COLO668 (cell line): ENCODE results near the gene TMEM204.
A peak's percentile ranks its signal among the peaks of the same experiment; 100 is the strongest.

ENCODE experiments used
- DNase-seq: peaks from one replicate; lab custom pipeline; 2025; ENCODE audit not compliant: unreplicated experiment; lab: John Stamatoyannopoulos, UW

Gene TMEM204

DNA sequence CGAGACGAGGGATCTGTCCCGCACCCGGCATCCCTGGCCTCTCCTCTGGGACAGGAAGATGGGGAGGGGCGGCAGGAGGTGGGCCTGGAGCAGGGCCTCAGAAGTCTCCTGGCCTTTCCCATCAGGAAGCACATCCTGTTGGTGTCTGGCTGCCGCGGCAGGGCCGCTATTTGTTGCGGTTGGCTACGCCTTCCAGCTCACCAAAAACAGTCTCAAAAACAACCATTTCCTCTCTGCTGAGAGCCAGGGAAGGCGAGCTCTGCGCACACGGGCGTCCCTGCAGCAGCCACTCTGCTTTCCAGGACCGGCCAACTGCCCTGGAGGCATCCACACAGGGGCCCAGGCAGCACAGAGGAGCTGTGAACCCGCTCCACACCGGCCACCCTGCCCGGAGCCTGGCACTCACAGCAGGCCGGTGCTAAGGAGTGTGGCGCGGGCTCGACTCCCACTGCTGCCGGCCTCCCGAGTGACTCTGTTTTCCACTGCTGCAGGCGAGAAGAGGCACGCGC, at the start of gene TMEM204:
Gene TMEM204 (plus strand): TSS at position 224 of the 509 bp plus-strand sequence. CDS start 610 bp downstream, outside the sequence.
- no peak for DNase-seq

- DNase-seq, result no peak
Observed at GRCh38 chr16:1485847-1486496, 47.5 kb upstream of the TMEM204 start.

- DNase-seq, result no peak
Observed at GRCh38 chr16:1486551-1487390, 46.7 kb upstream of the TMEM204 start.

- DNase-seq, result no peak
Observed at GRCh38 chr16:1487395-1488053, 45.9 kb upstream of the TMEM204 start.

GRCh38 chr16:1488054-1488601, 45.3 kb upstream of the TMEM204 start:
- no peak for DNase-seq

GRCh38 chr16:1488619-1489018, 44.8 kb upstream of the TMEM204 start, which contains the start of gene PTX4:
TSS of gene PTX4 (minus strand) at chr16:1488944. CDS start at chr16:1488909, 35 bp downstream.
- DNase-seq, result no peak

GRCh38 chr16:1489077-1489476, 44.4 kb upstream of the TMEM204 start:
- no peak for DNase-seq

DNA sequence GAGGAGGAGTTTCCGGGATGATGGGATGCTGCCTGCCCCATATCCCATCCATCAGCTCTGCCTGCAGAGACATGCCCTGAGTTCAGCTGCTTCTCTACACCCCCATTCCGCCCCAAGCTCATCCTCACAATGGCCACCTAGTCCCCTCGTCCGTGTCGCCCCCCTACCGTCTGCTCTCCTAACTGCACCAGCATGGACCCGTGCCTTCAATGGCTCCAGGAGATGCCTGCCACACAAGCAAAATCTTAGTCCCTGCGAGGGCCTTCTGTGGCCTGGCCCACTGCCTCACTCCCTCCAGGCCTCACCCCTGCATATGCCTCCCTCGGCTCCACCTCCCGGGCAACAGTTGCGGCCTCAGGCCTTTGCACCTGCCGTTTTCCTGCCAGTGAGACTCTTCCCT, 42.1 kb upstream of the TMEM204 start:
- DNase-seq, result peak; percentile 48

- DNase-seq, result no peak
Observed at GRCh38 chr16:1492082-1492922, 41.2 kb upstream of the TMEM204 start.

DNA sequence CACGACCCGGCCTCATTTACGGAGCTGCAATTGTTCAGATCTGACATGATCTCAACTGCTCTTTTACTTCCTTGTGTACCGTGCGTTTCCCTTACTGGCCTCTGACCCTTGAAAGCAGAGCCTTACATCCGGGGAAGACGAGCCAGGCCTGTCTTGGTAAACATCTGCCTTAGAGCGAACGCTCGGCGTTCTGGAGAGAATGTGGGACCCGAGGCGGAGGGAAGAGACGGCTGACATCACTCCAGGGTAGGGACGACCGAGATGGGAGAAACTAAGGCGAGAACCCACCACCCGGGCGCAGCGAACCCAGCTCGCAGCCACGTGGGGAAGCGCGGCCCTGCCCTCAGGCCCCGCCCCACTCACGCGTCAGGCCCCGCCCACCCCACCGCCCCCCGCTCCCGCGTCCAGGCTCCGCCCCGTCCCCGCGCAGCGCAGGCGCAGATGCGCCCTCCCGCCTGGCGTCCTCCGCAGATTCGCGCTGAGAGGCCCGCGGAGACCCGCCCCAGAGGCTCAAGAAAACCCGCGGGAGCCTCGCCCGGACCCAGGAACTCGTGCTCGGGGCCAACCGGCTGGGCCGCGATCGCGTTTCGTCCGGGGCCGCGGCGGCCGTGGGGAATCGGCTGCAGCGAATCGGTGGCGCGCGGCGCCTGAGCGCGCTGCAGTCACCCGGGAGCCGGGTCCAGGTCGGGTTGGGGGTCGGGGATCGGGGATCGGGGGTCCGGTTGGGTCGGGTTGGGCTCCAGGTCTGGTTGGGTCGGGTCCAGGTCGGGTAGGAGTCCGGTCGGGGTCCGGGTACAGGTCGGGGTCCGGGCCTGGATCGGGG, 40.3 kb upstream of the TMEM204 start, which contains the start of gene TELO2:
Gene TELO2 (plus strand): TSS at position 438 of the 823 bp plus-strand sequence. CDS start 922 bp downstream, outside the sequence.
- peak; percentile 88 for DNase-seq

DNA sequence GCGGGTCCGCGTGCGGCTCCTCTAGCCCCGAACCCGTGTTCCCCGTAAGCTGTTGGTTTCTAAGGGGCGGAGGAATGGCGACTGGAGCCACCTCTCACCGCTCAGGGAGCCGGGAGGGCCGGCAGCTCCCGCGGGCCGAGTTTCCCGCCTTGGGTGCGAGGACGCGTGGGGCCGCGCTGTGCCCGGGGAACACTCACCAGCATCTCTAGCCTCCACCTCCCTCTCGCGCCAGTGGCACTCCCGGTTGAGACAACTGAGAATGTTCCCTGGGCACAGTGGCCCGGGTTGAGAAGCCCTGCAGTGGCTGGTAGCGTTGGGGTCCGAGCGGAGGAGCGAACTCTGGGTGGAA, 39.7 kb upstream of the TMEM204 start:
- peak; percentile 39 for DNase-seq

- peak; percentile 30 for DNase-seq
Observed at GRCh38 chr16:1494129-1494640, 39.3 kb upstream of the TMEM204 start.

DNA sequence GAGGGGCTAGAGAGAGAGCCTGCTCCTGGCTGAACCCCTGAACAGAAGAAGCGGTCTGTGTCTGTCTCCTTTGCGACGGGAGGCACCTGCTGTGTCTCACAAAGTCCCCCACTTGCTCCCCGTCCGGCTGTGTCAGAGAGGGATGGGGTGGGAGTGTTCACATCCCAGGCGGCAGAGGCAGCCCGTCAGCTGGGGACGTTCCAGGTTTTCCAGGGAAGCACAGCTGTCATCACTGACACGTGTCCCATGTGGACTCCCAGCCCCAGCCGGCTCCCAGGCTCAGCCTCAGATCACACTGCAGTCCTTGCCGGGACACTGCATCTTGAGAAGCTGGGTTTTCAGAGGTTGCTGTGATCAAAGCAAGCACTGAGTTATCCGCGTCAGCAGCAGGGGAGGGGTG, 38.8 kb upstream of the TMEM204 start:
- DNase-seq, result no peak

DNA sequence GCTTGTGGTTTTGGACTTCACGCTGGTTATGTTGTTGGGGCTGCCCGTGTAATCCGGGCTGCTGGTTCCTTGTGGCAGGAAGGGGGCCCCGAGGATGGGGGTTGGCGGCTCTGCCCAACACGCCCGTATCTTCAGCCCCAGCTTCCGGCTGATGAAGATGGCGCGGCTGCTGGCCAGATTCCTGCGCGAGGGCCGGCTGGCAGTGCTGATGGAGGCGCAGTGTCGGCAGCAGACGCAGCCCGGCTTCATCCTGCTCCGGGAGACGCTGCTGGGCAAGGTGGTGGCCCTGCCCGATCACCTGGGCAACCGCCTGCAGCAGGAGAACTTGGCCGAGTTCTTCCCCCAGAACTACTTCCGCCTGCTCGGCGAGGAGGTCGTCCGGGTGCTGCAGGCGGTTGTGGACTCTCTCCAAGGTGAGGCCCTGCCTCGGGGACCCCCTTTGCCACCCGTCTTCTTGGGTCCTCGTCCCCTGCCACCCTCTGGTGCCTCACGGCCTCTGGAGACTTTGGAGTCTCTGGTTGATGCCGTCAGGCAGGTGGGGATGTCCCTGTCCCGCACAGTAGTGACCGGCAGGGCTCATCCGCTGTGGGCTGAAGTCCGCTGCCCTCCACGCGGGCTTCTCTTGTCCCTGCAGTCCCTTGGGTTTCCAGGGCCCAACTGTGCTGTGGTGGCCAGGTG, 38.1 kb upstream of the TMEM204 start:
- DNase-seq, result no peak

GRCh38 chr16:1495889-1496262, 37.6 kb upstream of the TMEM204 start:
- no peak for DNase-seq

- no peak for DNase-seq
Observed at GRCh38 chr16:1496464-1496863, 37.0 kb upstream of the TMEM204 start.

DNA sequence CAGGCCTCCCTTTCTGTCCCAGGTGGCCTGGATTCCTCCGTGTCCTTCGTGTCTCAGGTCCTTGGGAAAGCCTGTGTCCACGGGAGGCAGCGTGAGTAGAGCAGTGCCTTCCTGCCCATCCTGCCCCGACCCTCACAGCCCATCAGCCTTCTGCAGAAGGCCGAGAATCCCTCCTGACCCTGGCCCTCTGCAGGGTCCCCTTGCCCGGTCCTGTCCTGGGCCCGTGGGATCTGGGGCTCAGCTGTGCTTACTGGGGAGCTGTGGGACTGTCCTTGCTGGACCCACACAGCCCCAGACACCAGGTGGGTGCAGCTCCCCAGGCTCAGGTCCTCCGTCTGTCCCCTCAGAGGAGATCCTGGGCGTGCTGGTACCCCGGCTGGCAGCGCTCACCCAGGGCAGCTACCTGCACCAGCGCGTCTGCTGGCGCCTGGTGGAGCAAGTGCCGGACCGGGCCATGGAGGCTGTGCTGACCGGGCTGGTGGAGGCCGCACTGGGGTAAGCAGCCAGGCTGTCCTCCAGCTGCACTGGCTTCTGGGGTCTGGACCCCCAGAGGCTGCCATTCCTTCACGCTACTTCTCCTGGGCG, 36.4 kb upstream of the TMEM204 start:
- no peak for DNase-seq
